ENCODE measurements around the gene SH3D19. TPM values are rescaled to one million over a fixed set of nuclear protein-coding genes. Genes with fewer than 3 reads are reported as not detected.

Gene SH3D19
- total and polyA plus RNA-seq, 2 of the 4 experiments (the other 2 are of a cell fraction), result 14.4 to 27.2 TPM

DNA sequence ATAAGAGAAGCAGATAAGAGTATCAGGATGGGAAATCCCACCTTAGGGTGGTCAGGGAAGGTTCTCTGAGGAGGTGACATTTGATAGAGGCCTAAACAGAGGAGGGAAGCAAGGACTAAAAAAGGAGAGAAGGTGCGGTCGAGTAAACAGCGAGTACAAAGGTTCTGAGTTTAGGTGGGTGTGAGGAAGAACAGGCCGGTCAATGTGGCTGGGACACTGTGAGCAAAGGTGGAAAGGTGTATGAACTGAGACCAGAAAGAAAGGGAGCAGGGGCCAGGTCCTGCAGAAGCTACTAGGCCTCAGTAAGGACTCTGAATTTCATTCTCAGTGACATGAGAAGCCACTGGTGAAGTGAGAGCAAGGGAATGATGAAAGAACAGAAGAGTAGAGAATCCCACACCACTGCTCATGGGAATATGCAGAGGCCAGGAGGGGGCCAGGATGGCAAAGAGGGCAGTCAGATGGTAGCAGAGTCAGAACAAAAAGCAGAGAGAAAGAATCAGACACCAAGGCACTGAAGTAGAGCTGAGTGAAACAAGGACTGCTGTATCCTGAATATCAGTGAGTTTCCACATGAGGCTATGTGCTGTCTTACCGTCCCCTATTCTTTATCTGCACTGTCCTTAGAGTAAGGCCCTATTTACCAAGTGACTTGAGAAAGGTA is 30.4 kb downstream of the SH3D19 start:
- Histone ChIP-seq H2BK15ac (ENCODE audit: low read depth, low read length) (no peak overlapping the region), H3K79me1 (ENCODE audit: low read depth in 1 of 2, low read length in 2 of 2) (no peaks in the 10 kb centered on the region), H4K5ac (ENCODE audit: low read depth, low read length) (no peak overlapping the region), H4K8ac (ENCODE audit: low read depth in 2 of 2, low read length in 2 of 2) (no peak overlapping the region), H3K27ac (ENCODE audit: insufficient read depth, low read length) (no peak overlapping the region), H2BK120ac (ENCODE audit: low read depth, low read length) (no peak overlapping the region), H3K4me3 (ENCODE audit: insufficient read depth, low read depth, low read length) (no peak overlapping the region), H3K14ac (replicated peaks; ENCODE audit: low read depth, low read length) (no peak overlapping the region), H2AK5ac (ENCODE audit: low read depth, low read length) (no peak overlapping the region), H4K91ac (ENCODE audit: insufficient read depth, low read depth, low read length) (no peak overlapping the region), H4K20me1 (ENCODE audit: insufficient read depth, low read length) (no peaks in the 10 kb centered on the region), H2BK5ac (ENCODE audit: low read depth, low read length, poor library complexity, severe bottlenecking) (no peak overlapping the region), H3K18ac (ENCODE audit: low read depth, low read length) (no peak overlapping the region), H3K9me1 (ENCODE audit: insufficient read depth, low read length) (0 out of 2 replicates have a peak, but pooled peaks cover 3% of the 10 kb centered on the region), H3K4me2 (ENCODE audit: low read depth, low read length) (no peak overlapping the region), H3K27me3 (ENCODE audit: control insufficient read depth, insufficient read depth, low read length) (no peaks in the 10 kb centered on the region), H3K9ac (ENCODE audit: low read depth, low read length) (no peak overlapping the region), H3K4me1 (ENCODE audit: control insufficient read depth, insufficient read depth, low read length) (no peaks in the 10 kb centered on the region), H2AFZ (replicated peaks; ENCODE audit: low read length, poor library complexity) (peak overlapping the region; percentile 61), H3K56ac (ENCODE audit: extremely low read depth, insufficient read depth, low read length) (no peak overlapping the region), H3K4ac (ENCODE audit: low read depth, low read length) (no peak overlapping the region), H2AK9ac (replicated peaks; ENCODE audit: low read depth, low read length, poor library complexity) (no peak overlapping the region), H2BK20ac (ENCODE audit: low read depth, low read length) (no peak overlapping the region), H3K36me3 (ENCODE audit: control insufficient read depth, insufficient read depth, low read length) (no peaks in the 10 kb centered on the region), H3K23ac (ENCODE audit: low read depth, low read length) (no peak overlapping the region), H3K9me3 (ENCODE audit: control insufficient read depth, insufficient read depth, low read length) (no peaks in the 10 kb centered on the region)
- DNase-seq (no peak), ATAC-seq (ENCODE audit: low read depth) (no peak)
- dilution Hi-C loops (cut with HindIII; ENCODE audit: low sequenced_read_pairs, unreplicated experiment), result no loop called here
- ChIA-PET CTCF (interaction anchor here (0.6 to 0.8 kb wide), 2 partner anchors 18 to 110 kb away, joined by 4 read pairs; partner anchors contain the start of gene PRSS48), POLR2A (ENCODE audit: unreplicated experiment) (interaction anchor here (0.7 kb wide), 1 partner anchor 1057 kb away, joined by 4 read pairs; no protein-coding TSS in a partner anchor)
- WGBS, 2 experiments (ENCODE audit: extremely low coverage in 2 of 2, insufficient read length in 1 of 2), result 90% methylated on average over 5 of the region's 5 CpGs; no CpG with 5 or more reads in 1 of the 2 experiments
- TF ChIP-seq NFE2L2 (IDR thresholded peaks at IDR 0.05; ENCODE audit: low read depth, low read length), result no peak
- TF ChIP-seq RCOR1 (IDR thresholded peaks at IDR 0.05; ENCODE audit: insufficient replicate concordance, low read length), result no peak
- TF ChIP-seq SMC3 (IDR thresholded peaks at IDR 0.05; ENCODE audit: low read depth, low read length), result no peak
- TF ChIP-seq, protein P1, sequence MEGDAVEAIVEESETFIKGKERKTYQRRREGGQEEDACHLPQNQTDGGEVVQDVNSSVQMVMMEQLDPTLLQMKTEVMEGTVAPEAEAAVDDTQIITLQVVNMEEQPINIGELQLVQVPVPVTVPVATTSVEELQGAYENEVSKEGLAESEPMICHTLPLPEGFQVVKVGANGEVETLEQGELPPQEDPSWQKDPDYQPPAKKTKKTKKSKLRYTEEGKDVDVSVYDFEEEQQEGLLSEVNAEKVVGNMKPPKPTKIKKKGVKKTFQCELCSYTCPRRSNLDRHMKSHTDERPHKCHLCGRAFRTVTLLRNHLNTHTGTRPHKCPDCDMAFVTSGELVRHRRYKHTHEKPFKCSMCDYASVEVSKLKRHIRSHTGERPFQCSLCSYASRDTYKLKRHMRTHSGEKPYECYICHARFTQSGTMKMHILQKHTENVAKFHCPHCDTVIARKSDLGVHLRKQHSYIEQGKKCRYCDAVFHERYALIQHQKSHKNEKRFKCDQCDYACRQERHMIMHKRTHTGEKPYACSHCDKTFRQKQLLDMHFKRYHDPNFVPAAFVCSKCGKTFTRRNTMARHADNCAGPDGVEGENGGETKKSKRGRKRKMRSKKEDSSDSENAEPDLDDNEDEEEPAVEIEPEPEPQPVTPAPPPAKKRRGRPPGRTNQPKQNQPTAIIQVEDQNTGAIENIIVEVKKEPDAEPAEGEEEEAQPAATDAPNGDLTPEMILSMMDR (conservative IDR thresholded peaks at IDR 0.05; ENCODE audit: low read depth, low read length), result no peak
- TF ChIP-seq RFX5 (IDR thresholded peaks at IDR 0.05; ENCODE audit: low read depth, low read length), result no peak
- TF ChIP-seq RAD21 (IDR thresholded peaks at IDR 0.05; ENCODE audit: low read length), result no peak
- TF ChIP-seq CHD1 (IDR thresholded peaks at IDR 0.05; ENCODE audit: low read depth, low read length), result no peak
- TF ChIP-seq FOS (IDR thresholded peaks at IDR 0.05; ENCODE audit: low read depth, low read length), result no peak
- in situ Hi-C loops (cut with MboI; ENCODE audit: low sequenced_read_pairs), result no loop called here
- intact Hi-C loops (cut with micrococcal nuclease), result no loop called here
- no TSS peak for BruUV-seq (replicated peaks)
